Muscle of arm (tissue), 12 donors: ENCODE results near the gene SLC25A12. TPM values are rescaled to one million over a fixed set of nuclear protein-coding genes. Genes with fewer than 3 reads are reported as not detected.

ENCODE experiments used
- DNase-seq: peaks from one replicate; pipeline ENCODE4 v3.0.0-alpha.2; 2013
- polyA plus RNA-seq, 12 donors: library from polyadenylated mRNA; unstranded; fragments of 120-200 nt; gene quantifications; one replicate each; pipeline ENCODE4 v1.2.1, GENCODE V29; 2013; ENCODE audit not compliant: insufficient read length in 12 of 12

SLC25A12 gene
- polyA plus RNA-seq, 12 donors, result 9.4 to 34.7 (median 24.7) TPM; not detected in 1

DNA sequence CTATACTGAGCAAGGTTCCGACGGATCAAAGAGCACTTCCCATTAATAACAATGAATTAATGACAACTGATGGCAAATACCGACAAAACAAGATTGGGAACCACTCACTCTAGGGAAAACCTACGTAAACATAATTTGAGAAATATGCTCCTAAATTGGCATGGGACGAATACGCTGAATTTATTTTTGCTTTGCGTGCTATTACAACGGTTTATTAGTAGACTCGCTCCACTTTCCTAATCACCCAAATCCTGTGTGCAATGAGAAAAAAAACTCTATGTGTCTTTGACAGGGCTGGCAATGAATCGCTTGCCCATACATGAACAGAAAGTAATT, 536 bp upstream of the SLC25A12 start:
- no peak for DNase-seq

DNA sequence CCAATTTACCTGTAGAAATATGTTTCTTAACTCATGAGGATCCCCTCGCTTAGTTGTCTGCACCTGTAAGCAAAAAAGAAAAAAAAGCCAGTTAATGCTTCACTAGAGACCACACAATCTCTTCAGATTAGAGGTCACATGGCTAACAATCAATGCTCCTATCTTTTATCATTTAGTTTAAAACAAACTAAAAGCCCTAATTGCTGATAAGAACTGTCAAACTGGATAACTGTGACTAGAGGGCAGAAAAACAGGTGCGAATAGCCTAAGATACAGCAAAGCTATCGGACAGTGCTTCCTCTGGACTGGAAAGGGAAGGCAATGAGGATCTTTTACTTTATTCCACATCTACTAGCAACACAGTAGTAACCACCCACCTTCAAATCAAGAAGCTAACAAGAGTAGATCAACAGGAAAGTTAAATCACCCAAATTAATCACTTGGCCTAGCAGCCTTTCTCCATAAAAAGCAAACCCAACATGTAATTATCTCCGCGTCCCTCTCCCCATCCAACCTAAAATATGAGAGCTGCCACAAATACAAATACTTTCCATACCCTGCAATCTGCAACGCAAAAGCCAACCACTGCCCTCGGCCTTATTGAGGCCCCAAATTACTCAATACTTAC, 734 bp downstream of the SLC25A12 start:
- DNase-seq, result no peak

DNA sequence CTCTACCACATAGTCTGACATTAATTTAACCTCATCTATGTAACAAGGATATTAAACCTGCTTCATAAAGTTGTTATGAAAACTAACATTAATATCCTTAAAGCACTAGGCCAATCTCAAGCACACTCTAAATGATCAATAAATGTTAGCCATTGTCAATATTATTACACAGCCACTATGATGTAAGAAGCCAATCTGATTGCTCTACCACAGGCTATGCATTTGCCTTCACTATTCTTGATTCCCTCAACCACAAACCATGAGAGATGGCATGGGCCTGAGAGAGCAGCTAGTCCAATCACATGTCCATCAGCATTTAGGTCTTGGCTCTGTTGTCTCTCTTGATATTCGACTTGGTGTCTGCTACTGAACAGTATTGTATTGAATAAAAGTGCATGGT, 4.2 kb downstream of the SLC25A12 start:
- DNase-seq, result no peak

DNA sequence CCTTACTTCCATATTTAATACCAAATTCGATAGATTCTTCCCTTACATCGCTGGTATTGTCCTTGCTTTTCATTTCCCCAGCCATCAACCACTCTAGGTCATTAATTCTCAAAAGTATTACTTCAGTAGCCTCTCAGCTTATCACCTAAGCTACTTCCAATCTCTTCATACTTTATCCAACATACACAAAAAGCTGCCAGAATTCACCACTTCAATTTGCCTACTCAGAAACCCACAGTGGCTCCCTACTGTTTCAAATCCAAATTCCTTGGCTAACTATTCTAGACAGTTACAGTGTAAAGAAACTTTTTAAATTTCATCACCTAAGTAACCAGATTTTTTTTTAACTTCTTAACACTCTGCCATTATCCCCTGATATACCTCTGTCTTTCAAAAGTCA, 4.7 kb downstream of the SLC25A12 start:
- DNase-seq, result no peak

DNA sequence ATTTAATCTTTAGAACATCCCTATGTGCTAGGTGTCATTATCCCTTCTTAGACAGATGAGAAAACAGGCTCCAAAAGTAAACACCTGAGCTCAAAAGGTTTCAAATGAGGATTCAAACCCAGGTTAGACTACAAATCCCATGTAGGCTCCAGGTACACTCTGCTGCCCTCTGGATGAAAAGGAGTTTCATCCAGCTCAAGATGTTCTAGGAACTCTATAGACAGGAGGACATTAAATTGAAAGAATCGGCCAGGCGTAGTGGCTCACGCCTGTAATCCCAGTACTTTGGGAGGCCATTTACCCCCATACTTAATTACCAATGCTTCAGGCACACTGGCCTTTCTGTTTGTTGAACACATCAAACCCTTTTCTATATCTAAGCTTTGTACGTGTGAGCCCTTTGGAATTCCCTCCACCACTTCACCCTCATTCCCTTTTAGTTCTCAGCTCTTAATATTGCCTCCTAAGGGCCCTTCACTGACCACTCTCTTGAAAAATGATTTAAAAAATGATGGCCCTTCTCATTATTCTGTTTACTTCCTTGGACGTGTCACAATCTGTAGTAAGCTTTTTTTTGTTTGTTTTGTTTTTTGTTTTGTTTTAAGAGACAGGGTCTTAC, 10.7 kb downstream of the SLC25A12 start:
- no peak for DNase-seq

DNA sequence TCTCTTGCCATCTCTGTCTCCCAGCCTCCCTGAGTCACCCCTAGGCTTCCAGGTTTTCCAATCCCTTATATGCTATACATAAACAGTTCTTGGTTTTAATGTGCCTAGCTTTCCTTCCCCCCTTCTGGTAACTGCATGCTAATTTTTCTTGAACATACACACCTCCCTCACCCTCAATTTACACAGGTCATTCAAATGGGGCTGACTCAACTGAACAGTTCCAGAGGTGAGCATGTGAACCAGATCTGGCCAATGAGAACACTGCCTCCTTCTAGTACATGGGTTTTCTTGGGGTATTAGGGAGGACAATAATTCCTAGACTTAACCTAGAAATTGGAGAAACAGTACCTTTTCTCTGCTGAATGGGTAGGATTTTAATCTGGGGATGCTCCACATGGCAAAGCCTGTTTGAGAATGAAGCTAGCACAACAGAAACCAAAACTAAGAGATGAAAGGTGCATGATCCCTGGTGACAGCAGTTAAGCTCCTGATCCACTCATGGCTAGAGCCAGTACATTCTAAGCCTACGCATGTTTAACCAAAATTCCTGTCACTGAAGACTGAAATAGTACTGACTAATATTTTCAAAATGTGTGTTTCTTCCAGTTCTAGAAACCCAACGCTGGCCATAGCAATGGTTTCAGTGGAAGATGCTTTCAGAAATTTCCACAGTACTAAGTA, 11.8 kb downstream of the SLC25A12 start:
- DNase-seq, result no peak

DNA sequence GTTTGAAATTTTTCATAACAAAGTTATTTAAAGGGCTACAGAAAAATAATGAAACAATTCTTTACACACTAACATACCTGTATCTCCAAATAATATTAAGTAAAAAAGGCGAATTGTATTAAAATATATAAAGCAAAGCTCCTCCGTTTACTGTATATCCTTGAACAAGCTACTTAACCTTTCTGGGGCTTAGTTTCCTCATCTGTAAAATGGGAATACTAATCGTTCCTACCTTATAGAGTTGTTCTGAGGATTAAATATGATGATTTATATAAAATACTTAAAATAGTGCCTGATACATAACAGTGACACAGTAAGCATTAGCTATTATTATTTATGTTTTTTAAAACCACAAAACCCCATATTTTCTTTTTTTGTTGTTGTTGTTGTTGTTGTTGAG, 13.3 kb downstream of the SLC25A12 start:
- no peak for DNase-seq

DNA sequence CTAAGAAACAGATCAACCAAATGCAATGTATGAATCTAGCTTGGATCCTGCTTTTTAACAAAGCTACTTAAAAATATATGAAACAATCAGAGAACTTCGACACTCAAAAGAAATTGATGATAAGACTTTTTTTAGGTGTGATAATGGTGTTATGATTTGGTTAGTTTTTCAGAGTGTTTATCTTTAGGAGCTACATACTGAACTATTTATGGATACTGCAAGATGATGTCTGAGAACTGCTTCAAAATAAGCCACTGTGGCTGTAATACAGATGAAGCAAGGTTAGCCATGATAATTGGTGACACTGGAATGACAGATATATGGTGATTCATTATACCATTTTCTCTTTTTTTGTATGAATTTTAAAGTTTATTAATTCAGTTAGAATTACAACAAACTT, 14.2 kb downstream of the SLC25A12 start:
- DNase-seq, result no peak

- DNase-seq, result no peak
Observed at GRCh38 chr2:171878481-171878993, 15.5 kb downstream of the SLC25A12 start.

DNA sequence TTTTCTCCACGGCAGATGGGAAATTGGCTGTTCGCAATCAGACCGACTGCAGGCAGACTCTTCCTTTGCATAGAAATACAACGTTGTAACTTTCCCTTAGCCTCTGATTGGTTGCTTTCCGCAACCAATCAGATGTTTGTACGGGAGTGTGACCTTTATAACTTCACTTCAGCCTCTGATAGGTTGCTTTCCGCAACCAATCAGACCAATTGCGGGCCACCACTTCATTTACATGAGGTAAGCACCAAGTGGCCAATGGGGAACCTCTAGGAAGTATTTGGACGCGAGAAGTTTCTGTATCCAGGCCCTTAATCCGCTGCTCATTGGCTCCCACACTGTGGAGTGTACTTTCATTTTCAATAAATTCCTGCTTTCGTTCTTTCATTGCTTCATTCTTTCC, 19.1 kb downstream of the SLC25A12 start:
- no peak for DNase-seq

DNA sequence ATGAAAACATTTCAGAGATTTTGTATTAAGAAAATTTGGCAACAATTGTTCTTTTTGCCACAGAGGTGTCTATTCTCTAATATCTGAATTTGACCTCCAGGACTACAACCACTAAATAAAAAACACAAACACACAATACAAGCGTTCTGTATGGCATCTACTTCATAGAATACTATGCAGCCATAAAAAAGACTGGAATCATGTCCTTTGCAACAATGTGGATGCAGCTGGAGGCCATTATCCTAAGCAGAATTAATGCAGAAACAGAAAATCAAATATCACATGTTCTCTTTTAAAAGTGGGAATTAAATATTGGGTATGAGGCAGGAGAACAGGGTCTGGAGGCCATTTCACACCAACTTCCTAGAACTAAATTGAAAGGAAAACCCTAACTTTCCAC, 19.5 kb downstream of the SLC25A12 start:
- DNase-seq, result no peak

- no peak for DNase-seq
Observed at GRCh38 chr2:171864357-171864985, 29.6 kb downstream of the SLC25A12 start.

DNA sequence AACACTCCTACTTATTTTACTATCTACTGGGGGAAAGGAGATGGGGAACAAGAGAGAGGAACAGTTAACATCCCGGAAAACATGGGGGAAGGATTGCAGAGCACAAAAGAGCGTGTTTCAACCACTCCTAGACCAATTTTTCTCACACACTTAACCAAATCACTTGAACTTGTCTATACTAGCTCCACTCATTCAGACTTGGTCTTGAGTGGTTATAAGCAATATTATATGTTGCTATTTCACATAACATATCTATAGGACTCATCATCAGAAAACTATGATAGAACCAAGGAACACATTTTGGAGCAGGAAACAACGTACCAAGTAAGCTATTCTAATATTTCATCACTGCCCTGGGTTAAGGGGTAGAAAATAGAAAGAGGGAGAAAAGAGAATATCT, 31.5 kb downstream of the SLC25A12 start:
- no peak for DNase-seq

GRCh38 chr2:171858397-171858958, 35.6 kb downstream of the SLC25A12 start:
- DNase-seq, result no peak

DNA sequence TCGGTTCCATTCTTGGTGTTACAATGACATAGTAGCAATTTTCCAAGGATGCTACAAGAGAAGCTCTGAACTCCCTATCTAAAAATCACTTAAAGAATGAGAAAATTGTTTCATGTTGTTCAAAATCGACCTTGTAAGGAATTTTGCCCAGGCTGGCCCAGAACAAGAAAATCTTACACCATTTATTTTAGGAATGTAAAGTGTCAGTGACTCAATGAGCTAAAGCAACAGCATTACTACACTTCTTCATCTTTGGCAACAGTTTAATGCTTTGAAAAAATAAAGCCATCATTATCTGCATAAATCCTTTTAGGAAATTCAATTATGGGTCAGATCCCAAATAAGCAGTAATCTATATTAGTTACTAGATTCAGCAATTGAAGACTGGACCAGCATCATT, 38.6 kb downstream of the SLC25A12 start:
- no peak for DNase-seq

DNA sequence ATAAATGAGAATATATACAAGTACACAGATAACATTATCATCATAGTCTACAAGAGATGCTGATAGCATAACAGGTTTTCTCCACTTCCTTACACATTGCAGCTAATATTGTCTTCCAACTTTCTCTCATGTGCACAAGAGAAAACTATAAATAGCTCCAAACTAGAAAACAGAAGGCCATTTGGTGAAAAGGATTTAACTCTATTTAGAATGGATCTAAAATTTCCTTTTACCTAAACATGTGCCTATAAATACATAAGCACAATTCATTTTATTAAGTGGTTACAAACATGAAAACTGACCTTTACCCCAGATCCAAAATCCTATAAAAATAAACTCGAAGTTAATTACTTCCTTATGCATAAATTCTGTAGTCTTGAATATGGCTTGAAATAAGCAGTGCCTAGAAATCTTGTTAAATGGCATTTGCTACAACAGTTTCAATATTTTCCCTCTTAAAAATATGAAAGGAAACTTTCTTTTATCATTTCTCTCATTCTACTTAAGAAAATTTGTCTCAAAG, 41.6 kb downstream of the SLC25A12 start:
- peak; percentile 17 for DNase-seq

- no peak for DNase-seq
Observed at GRCh38 chr2:171847627-171848026, 46.4 kb downstream of the SLC25A12 start.

DNA sequence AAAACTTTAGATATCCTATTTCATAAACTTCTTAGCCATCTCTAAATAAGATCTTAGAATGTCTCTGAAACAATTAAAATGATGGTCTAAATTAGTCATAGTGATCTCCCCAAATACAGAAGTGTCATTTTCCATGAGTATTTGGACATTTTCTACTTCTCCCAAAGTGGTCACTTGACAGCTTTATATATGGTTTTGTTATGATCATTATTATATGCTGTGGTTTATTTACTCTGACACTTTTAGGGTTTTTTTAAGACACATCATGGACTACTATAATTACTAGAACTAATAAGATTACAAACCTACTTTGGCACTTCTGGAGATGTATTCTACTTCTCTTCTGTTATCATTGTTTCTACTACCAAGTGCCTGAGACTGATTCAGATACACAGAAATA, 47.1 kb downstream of the SLC25A12 start:
- DNase-seq, result no peak

DNA sequence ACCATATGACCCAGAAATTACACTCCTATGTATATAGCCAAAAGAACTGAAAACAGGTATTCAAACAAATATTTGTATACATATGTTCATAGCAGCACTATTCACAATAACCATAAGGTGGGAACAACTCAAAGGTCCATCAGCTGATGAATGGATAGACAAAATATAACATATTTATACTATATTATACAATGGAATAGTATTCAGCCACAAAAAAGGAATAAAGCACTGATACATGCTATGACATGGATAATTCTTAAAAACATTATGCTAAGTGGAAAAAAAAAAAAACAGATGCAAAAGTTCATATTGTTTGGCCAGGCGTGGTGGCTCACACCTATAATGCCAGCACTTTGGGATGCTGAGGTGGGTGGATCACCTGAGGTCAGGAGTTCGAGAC, 52.0 kb downstream of the SLC25A12 start:
- no peak for DNase-seq

- DNase-seq, result no peak
Observed at GRCh38 chr2:171837736-171838135, 56.3 kb downstream of the SLC25A12 start.

GRCh38 chr2:171836146-171836910, 57.7 kb downstream of the SLC25A12 start:
- DNase-seq, result no peak

DNA sequence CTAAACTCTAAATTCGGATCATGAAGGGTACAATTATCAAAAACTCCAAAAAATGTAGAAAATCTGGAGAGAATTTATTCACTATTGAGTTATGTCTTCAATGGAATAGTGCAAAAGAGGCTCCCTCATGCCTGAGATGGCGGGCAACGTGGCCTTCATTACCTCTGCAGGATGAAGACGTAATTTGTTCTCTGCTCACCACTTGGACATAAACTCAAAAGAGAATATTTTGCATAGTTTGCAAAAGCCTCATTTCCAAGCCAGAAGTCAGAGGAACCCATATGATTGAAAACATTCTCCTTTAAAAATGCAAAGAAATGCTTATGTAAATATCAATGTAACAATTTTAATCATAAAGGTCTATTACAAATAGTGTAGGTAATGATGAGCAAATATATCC, 58.7 kb downstream of the SLC25A12 start:
- DNase-seq, result no peak
